ENCODE measurements around the gene SERTAD2.
A peak's percentile ranks its signal among the peaks of the same experiment; 100 is the strongest.

SERTAD2 gene

DNA sequence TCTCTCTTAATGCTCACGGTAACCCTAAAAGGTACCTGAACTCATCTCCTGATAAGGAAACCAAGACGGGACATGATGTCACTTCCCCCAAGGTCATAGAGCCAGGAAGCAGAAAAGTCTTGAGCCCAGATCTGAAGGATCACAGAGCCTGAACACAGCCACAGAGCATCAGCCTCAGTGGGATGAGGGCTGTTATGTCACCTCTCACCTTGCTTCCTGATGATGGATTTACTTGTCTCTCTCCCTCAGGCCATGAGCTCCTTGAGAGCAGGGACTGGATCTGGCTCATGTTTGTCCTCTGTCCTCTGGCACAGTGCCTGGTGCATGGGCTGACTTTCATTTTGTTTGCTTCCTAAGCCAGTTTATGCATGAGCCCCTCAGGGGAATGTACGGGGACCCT, 54.2 kb downstream of the SERTAD2 start:
- Histone ChIP-seq H3K27me3 (ENCODE audit: insufficient read depth, low read length, poor library complexity, severe bottlenecking) (no peaks in the 10 kb centered on the region), H3F3A (ENCODE audit: low read depth) (no peaks in the 10 kb centered on the region), H3K4me2 (ENCODE audit: low read depth, low read length, poor library complexity, severe bottlenecking) (no peak overlapping the region), H3K9ac (ENCODE audit: low read depth, low read length, poor library complexity, severe bottlenecking) (no peak overlapping the region), H2AFZ (ENCODE audit: low read length) (peak overlapping the region; percentile 5), H3K9me2 (replicated peaks; ENCODE audit: low read depth, low read length) (no peaks in the 10 kb centered on the region), H3K79me2 (ENCODE audit: insufficient read depth, low read length) (no peaks in the 10 kb centered on the region), H3K4me1 (ENCODE audit: insufficient read depth, low read length, poor library complexity, severe bottlenecking) (no peaks in the 10 kb centered on the region), H3K9me3 (ENCODE audit: insufficient read depth, low read depth, low read length) (no peaks in the 10 kb centered on the region), H3K4me3 (ENCODE audit: low read length, poor library complexity, severe bottlenecking) (no peak overlapping the region), H4K20me1 (ENCODE audit: insufficient read depth, low read length, poor library complexity, severe bottlenecking) (no peaks in the 10 kb centered on the region), H3K36me3 (ENCODE audit: insufficient read depth, low read length) (no peaks in the 10 kb centered on the region)
- TF ChIP-seq CTCF (conservative IDR thresholded peaks at IDR 0.05; ENCODE audit: low read length) = no peak
- no peak for TF ChIP-seq EZH2phosphoT487 (IDR thresholded peaks at IDR 0.05; ENCODE audit: borderline replicate concordance)

DNA sequence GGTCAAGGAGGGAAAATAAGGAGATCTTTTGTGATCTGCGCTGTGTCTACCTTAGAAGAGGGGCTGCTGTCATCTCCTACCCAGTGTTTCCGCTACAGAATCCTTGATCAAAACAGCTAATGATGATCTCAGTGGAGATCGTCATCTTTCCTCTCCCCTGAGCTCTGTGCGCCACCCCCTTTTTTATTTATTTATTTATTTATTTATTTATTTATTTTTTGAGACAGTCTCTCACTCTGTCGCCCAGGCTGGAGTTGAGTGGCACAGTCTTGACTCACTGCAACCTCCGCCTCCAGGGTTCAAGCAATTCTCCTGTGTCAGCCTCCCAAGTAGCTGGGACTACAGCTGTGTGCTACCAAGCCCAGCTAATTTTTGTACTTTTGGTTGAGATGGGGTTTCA, 55.5 kb downstream of the SERTAD2 start:
- Histone ChIP-seq H3K9me2 (replicated peaks; ENCODE audit: low read depth, low read length) (no peaks in the 10 kb centered on the region), H3F3A (ENCODE audit: low read depth) (no peaks in the 10 kb centered on the region), H3K9me3 (ENCODE audit: insufficient read depth, low read depth, low read length) (no peaks in the 10 kb centered on the region), H3K4me2 (ENCODE audit: low read depth, low read length, poor library complexity, severe bottlenecking) (no peak overlapping the region), H3K9ac (ENCODE audit: low read depth, low read length, poor library complexity, severe bottlenecking) (no peak overlapping the region), H3K4me3 (ENCODE audit: low read length, poor library complexity, severe bottlenecking) (no peak overlapping the region), H2AFZ (ENCODE audit: low read length) (no peak overlapping the region), H3K79me2 (ENCODE audit: insufficient read depth, low read length) (no peaks in the 10 kb centered on the region), H3K27me3 (ENCODE audit: insufficient read depth, low read length, poor library complexity, severe bottlenecking) (no peaks in the 10 kb centered on the region), H3K4me1 (ENCODE audit: insufficient read depth, low read length, poor library complexity, severe bottlenecking) (no peaks in the 10 kb centered on the region), H4K20me1 (ENCODE audit: insufficient read depth, low read length, poor library complexity, severe bottlenecking) (no peaks in the 10 kb centered on the region), H3K36me3 (ENCODE audit: insufficient read depth, low read length) (peaks cover 6% of the 10 kb centered on the region; the same call in 1 of the 2 replicates)
- no peak for TF ChIP-seq EZH2phosphoT487 (IDR thresholded peaks at IDR 0.05; ENCODE audit: borderline replicate concordance)
- TF ChIP-seq CTCF (conservative IDR thresholded peaks at IDR 0.05; ENCODE audit: low read length) = no peak

GRCh38 chr2:64595397-64596176, 58.1 kb downstream of the SERTAD2 start:
- Histone ChIP-seq H2AFZ (ENCODE audit: low read length) (no peak overlapping the region), H4K20me1 (ENCODE audit: insufficient read depth, low read length, poor library complexity, severe bottlenecking) (no peaks in the 10 kb centered on the region), H3K4me1 (ENCODE audit: insufficient read depth, low read length, poor library complexity, severe bottlenecking) (no peaks in the 10 kb centered on the region), H3K9ac (ENCODE audit: low read depth, low read length, poor library complexity, severe bottlenecking) (no peak overlapping the region), H3K79me2 (ENCODE audit: insufficient read depth, low read length) (no peaks in the 10 kb centered on the region), H3K27me3 (ENCODE audit: insufficient read depth, low read length, poor library complexity, severe bottlenecking) (no peaks in the 10 kb centered on the region), H3K9me3 (ENCODE audit: insufficient read depth, low read depth, low read length) (no peaks in the 10 kb centered on the region), H3F3A (ENCODE audit: low read depth) (no peaks in the 10 kb centered on the region), H3K4me2 (ENCODE audit: low read depth, low read length, poor library complexity, severe bottlenecking) (no peak overlapping the region), H3K4me3 (ENCODE audit: low read length, poor library complexity, severe bottlenecking) (no peak overlapping the region), H3K36me3 (ENCODE audit: insufficient read depth, low read length) (peaks cover 29% of the 10 kb centered on the region; the same call in 1 of the 2 replicates), H3K9me2 (replicated peaks; ENCODE audit: low read depth, low read length) (no peaks in the 10 kb centered on the region)
- TF ChIP-seq EZH2phosphoT487 (IDR thresholded peaks at IDR 0.05; ENCODE audit: borderline replicate concordance) (no peak), CTCF (conservative IDR thresholded peaks at IDR 0.05; ENCODE audit: low read length) (no peak)

Measured in Loucy (cell line).